Activated T-helper 1 cell treated with anti-CD3 and anti-CD28 coated beads, Interleukin-12 subunit alpha, Interleukin-12 subunit beta, Interleukin-2, Interleukin-4 antibody, amounts not matched to agents 30 ng/mL and 10 ng/mL and 1 ng/mL, durations not matched to agents 14 hours and 24 hours and 36 hours (primary cell): Measurements from ENCODE around the gene ACTBL2. TPM values are rescaled to one million over a fixed set of nuclear protein-coding genes. Genes with fewer than 3 reads are reported as not detected.

Experiments used
- DNase-seq: peaks from one replicate; pipeline ENCODE4 v3.0.0; 2021; ENCODE audit warnings: low spot score
- H3K27ac Mint-ChIP-seq: one replicate; pipeline ENCODE4 v1.8.0; 2021; ENCODE audit warnings: mild to moderate bottlenecking, mixed read lengths
- H3K27me3 Mint-ChIP-seq: one replicate; pipeline ENCODE4 v1.8.0; 2022; ENCODE audit warnings: mild to moderate bottlenecking, moderate library complexity, mixed read lengths; ENCODE audit not compliant: insufficient read depth
- H3K36me3 Mint-ChIP-seq: one replicate; pipeline ENCODE4 v1.8.0; 2021; ENCODE audit warnings: low read depth, mixed read lengths
- H3K4me1 Mint-ChIP-seq: one replicate; pipeline ENCODE4 v1.8.0; 2021; ENCODE audit warnings: low read depth, mixed read lengths
- H3K4me3 Mint-ChIP-seq: one replicate; pipeline ENCODE4 v1.8.0; 2021; ENCODE audit warnings: mild to moderate bottlenecking, moderate library complexity, mixed read lengths
- H3K9me3 Mint-ChIP-seq: one replicate; pipeline ENCODE4 v1.8.0; 2021; ENCODE audit warnings: mixed read lengths
- intact Hi-C: fragments of 100-400 bp; cut with micrococcal nuclease; formaldehyde crosslinking; loops from one replicate; pipeline ENCODE4 v1.15.1; 2024
- total RNA-seq: library from RNA; stranded (reverse); gene quantifications from 2 replicates; pipeline ENCODE4 v1.2.3, GENCODE V29; 2022

ACTBL2 gene
- total RNA-seq, 1 donor from 2014 or later = not detected

DNA sequence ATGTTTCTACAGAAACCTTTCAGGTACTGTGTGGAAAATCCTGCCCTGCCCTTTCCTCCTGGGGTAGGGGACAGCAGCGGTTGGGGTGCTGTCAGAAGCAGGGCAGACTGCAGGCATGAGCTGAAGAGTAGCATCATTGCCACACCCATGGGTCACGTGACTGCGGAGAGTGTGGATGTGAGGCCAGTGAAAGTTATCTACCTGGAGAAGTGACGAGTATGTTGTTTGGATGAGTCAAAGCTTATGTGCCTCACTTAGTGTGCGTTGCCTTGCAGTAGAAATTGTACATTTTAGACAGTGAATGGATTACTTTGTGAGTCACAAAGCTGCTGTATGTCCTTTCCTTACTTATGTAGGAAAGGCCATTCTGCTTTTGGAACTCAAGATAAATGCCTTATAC is 21.7 kb upstream of the ACTBL2 start:
- intact Hi-C loops = no loop called here
- H3K4me3 Mint-ChIP-seq = no peak overlapping the region
- H3K27me3 Mint-ChIP-seq = peaks cover 2% of the 10 kb centered on the region
- H3K9me3 Mint-ChIP-seq = no peaks in the 10 kb centered on the region
- no peak overlapping the region for H3K27ac Mint-ChIP-seq
- H3K36me3 Mint-ChIP-seq = no peaks in the 10 kb centered on the region
- peaks cover 6% of the 10 kb centered on the region for H3K4me1 Mint-ChIP-seq
- no peak for DNase-seq

DNA sequence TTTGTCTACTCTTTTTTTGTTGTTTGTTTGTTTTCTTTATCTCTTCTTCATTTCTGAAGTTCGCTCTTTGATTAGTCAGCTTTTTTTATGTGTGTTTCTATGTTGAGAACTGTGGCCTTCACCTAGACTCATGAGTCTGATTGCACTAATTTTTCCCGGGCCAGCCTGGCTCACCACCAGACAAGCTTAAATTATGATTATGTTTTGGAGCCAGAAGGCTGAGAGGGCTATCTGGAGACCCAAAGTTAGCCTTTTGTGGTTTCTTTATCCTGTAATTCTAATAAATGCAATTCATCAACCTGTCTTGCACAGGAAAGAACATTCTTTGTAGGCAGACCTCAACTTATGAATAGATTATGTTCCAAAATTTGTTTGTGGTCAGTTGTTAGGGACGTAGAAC is 20.8 kb upstream of the ACTBL2 start:
- Mint-ChIP-seq H3K27me3 (peaks cover 2% of the 10 kb centered on the region), H3K9me3 (no peaks in the 10 kb centered on the region), H3K4me3 (no peak overlapping the region), H3K4me1 (peaks cover 15% of the 10 kb centered on the region), H3K36me3 (no peaks in the 10 kb centered on the region), H3K27ac (no peak overlapping the region)
- intact Hi-C loops = no loop called here
- no peak for DNase-seq

DNA sequence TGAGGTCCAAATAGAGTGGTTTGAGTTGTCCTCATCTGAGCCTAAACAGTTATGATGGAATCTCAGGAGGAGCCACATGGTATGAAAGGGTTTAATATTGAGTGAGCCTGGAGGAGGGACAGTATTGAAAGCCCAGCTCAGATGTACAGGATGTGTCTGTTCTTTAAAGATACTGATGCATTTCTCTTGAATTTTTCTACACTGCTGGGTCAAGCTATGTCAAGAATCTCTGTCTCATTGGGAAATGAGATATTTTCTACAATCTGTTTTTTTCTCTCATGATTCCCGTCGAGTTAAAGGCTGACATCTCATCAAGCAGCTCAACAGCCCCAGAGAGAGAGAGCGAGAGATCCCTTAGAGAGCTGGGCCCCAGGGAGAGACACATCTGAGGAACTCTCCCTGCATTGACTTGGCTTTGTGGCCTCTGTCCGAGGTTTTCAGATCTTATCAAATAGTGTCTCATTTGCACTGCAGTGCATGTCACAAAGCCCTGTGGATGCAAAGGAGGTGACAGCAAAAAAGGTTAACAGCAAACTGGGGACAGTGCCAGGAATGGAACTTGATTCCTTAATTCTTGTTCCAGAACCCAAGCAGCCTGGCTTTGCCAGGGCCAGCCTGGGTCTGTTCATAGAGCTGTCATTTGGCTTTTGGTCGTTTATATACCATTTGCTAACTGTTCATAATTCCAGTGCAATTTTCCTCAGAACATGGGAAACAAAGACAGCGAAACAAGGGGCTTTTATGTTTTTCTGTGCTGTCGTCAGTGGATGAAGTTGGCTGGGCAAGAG is 19.0 kb upstream of the ACTBL2 start:
- DNase-seq = no peak
- Mint-ChIP-seq H3K36me3 (no peaks in the 10 kb centered on the region), H3K9me3 (no peaks in the 10 kb centered on the region), H3K4me3 (no peak overlapping the region), H3K27ac (no peak overlapping the region), H3K4me1 (peaks cover 20% of the 10 kb centered on the region), H3K27me3 (peaks cover 2% of the 10 kb centered on the region)
- intact Hi-C loops = no loop called here

DNA sequence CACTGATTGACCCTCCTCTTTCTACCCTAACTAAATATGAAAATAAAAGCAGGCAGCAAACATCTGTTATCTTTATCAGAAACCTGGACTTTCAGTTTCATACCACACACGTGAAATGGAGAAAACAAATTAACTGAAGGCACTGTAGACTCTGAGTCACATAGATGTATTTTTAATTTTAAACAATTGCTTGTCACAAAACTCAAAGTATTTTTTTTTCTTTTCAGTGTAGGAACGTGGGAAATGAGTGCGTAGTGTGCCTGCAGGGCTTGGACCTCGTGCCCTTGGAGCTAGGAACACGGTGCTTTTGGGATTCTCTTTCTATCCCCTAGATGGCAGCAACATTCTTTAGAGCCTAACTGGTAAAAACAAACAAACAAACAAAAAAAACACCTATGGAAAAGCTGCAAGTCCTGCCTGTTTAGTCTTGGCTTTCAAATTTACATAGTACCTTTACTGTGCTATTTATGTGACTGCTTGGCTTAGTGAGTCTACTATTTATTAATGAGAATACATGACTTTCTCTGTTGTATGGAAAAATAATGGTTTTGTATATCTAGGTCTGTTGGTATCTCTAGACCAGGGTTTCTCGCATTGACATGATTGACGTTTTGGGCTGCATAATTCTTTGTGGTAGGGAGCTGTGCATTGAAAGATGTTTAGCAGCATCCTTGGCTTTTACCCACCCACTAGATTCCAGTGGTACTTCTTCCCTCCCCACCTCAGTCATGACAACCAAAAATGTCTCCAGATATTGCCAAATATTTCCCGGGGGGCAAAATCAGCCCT is 16.8 kb upstream of the ACTBL2 start:
- Mint-ChIP-seq H3K27ac (no peak overlapping the region), H3K4me1 (peaks cover 36% of the 10 kb centered on the region), H3K9me3 (no peaks in the 10 kb centered on the region), H3K27me3 (peaks cover 2% of the 10 kb centered on the region), H3K4me3 (peak overlapping the region; percentile 61), H3K36me3 (no peaks in the 10 kb centered on the region)
- no peak for DNase-seq
- intact Hi-C loops = loop anchor here (1.0 to 10.0 kb wide), 4 partner anchors 116 to 961 kb away; partner anchors contain the start of genes PLK2 and SETD9

DNA sequence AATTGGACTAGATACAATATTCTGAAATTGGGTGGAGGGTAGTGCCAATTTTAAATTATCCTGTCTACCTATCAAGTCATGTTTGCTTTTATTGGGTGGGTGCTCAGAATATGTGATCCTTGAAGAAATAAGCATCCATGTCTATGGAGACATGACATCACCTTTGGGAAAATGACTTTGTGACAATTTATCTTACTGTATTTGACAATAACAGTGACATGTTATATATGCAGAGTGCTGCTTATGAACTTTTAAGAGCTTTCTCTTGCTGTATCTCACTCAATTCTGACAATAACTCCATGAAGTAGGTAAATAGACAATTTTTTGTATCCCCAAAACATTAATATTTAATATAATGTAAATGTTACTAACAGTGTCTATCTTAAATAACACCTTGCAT is 15.1 kb upstream of the ACTBL2 start:
- no peaks in the 10 kb centered on the region for H3K36me3 Mint-ChIP-seq
- DNase-seq = no peak
- no peaks in the 10 kb centered on the region for H3K9me3 Mint-ChIP-seq
- H3K27ac Mint-ChIP-seq = no peak overlapping the region
- H3K27me3 Mint-ChIP-seq = peaks cover 4% of the 10 kb centered on the region
- peaks cover 43% of the 10 kb centered on the region for H3K4me1 Mint-ChIP-seq
- H3K4me3 Mint-ChIP-seq = no peak overlapping the region
- intact Hi-C loops = loop anchor here (10.0 kb wide), 1 partner anchor 593 kb away; the partner anchor contains the start of gene SETD9

DNA sequence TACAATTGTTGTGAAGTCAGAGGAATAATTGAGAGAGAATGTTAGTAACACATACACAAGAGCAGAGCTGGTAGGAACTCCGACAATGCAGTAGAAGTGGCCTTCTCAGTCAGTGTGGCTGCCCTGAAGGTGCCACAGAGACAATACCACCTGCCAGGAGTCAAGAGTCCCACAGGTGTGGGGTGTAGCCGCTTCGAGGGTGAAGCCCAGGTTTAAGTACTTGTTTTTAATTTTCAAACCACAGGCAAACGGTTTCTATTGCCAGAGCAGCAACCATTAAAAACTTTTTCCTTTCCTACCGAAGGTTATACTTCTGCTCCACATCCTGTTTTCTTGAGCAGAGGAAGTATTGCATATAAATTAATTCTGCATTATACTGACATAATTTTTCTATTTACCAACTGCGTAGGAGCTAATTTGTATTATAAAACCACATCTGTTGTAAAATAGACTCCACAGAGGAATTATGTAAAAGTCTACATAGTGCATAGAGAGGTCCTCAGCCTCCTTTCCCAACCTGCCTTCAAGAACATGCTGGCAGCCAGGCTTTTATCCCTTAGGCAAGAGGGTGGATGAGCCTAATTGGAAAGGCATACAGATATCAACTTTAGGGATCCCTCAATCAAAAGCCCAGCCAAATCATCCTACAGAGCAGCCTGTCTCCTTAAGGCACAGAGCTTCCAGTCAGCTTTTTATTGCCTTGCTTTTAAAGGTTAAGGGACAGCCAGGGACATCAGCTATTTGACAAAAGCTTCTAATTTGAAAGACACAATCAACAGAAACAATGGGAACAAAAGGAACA is 12.9 kb upstream of the ACTBL2 start:
- peaks cover 2% of the 10 kb centered on the region for H3K27me3 Mint-ChIP-seq
- peaks cover 48% of the 10 kb centered on the region for H3K4me1 Mint-ChIP-seq
- intact Hi-C loops = loop anchor here (10.0 kb wide), 1 partner anchor 591 kb away; the partner anchor contains the start of gene SETD9
- DNase-seq = no peak
- no peak overlapping the region for H3K4me3 Mint-ChIP-seq
- no peak overlapping the region for H3K27ac Mint-ChIP-seq
- H3K9me3 Mint-ChIP-seq = no peaks in the 10 kb centered on the region
- no peaks in the 10 kb centered on the region for H3K36me3 Mint-ChIP-seq

DNA sequence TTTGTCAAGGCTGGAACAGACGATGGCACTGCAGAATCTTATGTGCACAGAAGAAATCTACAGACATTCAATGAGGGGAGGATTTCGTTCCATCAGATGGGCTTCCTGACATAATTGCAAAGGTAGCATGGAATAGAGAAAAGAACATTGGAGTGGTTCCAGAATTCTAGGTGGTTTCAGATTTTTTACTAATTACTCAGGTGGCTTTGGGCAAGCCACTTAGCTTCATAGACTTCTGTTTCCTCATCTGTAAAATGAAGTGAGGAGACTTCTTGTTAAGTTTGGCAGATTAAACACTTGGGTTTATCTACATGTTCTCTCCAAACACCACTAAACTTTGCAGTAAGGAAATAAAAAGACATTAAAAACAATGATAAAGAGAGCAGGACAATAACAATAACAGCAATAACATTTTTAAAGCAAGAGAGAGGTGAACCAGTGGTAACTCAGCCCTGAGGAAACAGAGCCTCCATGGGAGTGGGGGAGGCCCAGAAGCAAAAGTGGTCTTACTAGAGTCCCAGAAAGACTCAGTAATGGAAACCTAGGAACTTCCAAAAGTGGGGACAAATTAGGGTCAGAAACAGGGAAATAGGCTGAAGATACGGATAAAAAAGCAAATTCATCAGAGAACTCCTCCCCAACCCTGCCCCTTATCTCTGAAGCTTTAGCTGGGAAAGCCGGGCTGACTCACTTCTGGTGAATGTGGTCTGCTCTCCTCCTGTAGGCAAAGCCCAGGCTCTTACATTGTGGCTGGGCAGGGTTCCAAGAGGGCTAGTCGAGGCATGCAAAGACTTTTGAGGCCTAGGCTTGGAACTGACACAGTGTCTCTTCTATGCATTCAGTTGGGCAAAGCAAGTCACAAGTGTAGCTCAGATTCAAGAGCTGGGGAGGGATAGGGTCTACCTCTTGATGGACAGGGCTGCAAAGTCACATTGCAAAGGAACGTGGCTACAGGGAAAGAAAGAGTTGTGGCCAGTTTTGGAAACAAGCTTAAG is 11.8 kb upstream of the ACTBL2 start:
- no peaks in the 10 kb centered on the region for H3K9me3 Mint-ChIP-seq
- peaks cover 2% of the 10 kb centered on the region for H3K27me3 Mint-ChIP-seq
- peaks cover 42% of the 10 kb centered on the region for H3K4me1 Mint-ChIP-seq
- peak overlapping the region; percentile 32 for H3K27ac Mint-ChIP-seq
- intact Hi-C loops = loop anchor here (10.0 kb wide), 1 partner anchor 590 kb away; the partner anchor contains the start of gene SETD9
- peak; percentile 17 for DNase-seq
- no peaks in the 10 kb centered on the region for H3K36me3 Mint-ChIP-seq
- peak overlapping the region; percentile 13 for H3K4me3 Mint-ChIP-seq

DNA sequence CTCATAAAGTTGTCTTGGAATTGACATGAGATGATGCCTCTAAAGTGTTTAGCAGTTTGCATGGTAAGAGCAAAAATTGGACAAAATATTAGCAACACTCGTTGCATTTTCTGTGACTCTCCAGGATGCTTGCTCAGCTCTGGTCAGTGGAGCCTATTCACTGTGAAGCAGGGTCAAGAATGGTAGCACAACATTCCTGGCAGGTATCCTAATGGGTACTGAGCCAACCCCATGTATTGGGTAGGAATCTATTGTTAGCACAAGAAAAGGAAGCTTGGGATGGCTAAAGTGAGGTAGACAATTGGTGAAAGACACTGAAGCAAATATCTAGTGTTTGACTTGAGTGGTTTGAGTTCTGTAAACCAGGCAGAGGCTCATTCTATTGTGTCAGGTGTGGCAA is 10.4 kb upstream of the ACTBL2 start:
- intact Hi-C loops = loop anchor here (10.0 kb wide), 1 partner anchor 588 kb away; the partner anchor contains the start of gene SETD9
- H3K9me3 Mint-ChIP-seq = no peaks in the 10 kb centered on the region

DNA sequence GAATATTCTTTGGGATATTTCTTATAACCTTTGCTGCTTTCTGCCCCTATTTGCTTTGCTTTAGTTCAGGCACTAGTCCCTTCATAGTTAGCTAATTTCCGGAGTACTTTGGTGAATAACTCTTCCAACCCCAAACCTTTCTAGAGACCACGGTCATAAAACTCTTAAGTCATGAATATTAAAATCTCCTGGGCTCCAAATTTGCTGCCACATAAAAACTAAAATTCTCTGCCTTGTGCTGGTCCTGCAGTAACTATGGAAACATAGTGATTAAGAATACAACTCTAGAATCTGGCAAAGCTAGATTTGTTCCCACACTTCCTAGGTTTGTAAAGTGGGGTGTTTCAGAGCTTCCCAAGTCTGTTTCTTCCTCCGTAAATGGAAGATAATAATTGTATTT is 10.0 kb upstream of the ACTBL2 start:
- H3K36me3 Mint-ChIP-seq = no peaks in the 10 kb centered on the region
- DNase-seq = no peak
- intact Hi-C loops = loop anchor here (10.0 kb wide), 1 partner anchor 588 kb away; the partner anchor contains the start of gene SETD9
- H3K9me3 Mint-ChIP-seq = no peaks in the 10 kb centered on the region
- H3K4me3 Mint-ChIP-seq = no peak overlapping the region
- H3K27ac Mint-ChIP-seq = no peak overlapping the region
- H3K4me1 Mint-ChIP-seq = peaks cover 28% of the 10 kb centered on the region
- peaks cover 2% of the 10 kb centered on the region for H3K27me3 Mint-ChIP-seq

More for the DNA sequence above, 10.4 kb upstream of the ACTBL2 start:
- Mint-ChIP-seq H3K27me3 (peaks cover 2% of the 10 kb centered on the region), H3K4me1 (peaks cover 29% of the 10 kb centered on the region), H3K4me3 (no peak overlapping the region), H3K27ac (no peak overlapping the region), H3K36me3 (no peaks in the 10 kb centered on the region)
- no peak for DNase-seq

DNA sequence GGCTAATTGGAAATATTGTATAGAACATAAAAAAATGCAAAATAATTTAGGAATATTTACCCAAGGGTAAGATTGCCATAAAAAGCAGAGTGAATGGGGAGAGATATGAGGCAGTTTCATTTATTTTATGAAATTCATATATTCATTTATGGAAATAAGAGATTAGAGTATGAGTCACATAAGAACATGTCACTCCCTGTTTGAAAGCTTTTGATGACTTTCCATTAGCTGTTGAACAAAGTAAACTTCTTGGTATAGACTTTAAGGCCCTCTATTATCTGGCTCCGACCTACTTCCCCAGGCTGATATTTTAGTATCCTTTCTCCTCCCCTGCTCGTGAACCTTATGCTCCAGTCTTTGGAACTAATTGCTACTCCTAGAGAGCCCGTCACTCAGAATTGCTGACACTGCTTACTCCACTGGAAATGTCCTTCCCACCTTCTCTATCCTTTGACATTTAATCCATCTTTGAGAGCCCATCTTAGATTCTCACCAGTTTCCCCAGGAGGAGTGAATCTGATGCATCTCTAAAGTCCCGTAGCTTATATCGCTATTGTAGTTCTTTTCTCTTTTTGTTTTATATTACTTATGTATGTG is 8.9 kb upstream of the ACTBL2 start:
- Mint-ChIP-seq H3K4me1 (peaks cover 28% of the 10 kb centered on the region), H3K36me3 (no peaks in the 10 kb centered on the region), H3K27me3 (peaks cover 2% of the 10 kb centered on the region), H3K4me3 (no peak overlapping the region), H3K27ac (no peak overlapping the region), H3K9me3 (no peaks in the 10 kb centered on the region)
- intact Hi-C loops = loop anchor here (10.0 kb wide), 1 partner anchor 587 kb away; the partner anchor contains the start of gene SETD9
- DNase-seq = no peak

DNA sequence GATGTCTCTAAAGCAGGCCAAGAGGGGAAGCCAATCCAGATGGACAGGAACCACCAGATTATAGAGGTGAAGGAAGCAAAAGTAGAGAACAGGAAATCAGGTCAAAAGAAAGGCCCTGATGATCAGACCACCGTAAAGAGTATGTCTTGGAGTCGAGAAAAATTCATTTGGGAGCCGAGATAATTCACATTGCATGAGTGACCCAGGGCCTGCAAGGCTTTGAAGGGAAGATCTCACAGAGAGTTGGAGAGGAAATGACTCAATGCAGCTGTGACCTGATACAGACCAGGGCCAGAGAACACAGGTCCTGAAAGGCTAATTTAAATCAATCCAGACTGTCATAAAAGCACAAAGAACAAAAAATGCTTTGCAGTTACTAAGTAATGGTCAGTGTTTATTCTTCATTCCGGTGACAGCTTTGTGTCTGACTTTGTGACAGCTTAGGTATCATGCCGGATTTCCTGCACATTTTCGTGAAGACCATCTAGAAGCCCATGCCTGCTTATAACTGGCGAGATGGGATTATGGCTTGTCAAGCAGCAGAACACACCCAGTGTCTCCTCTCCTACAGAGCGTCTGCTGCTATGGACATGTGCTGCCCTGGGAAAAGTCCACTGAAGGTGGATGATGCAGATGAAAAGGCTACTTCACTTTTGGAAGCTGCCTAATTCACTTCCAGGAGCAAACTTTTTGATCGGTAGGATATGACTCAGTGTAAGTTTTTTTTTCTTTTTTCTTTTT is 5.8 kb upstream of the ACTBL2 start:
- H3K4me3 Mint-ChIP-seq = no peak overlapping the region
- no peaks in the 10 kb centered on the region for H3K9me3 Mint-ChIP-seq
- no peaks in the 10 kb centered on the region for H3K36me3 Mint-ChIP-seq
- H3K27me3 Mint-ChIP-seq = peaks cover 7% of the 10 kb centered on the region
- intact Hi-C loops = no loop called here
- peaks cover 5% of the 10 kb centered on the region for H3K4me1 Mint-ChIP-seq
- no peak overlapping the region for H3K27ac Mint-ChIP-seq
- DNase-seq = no peak
